ENCODE data around the gene ODF2. TPM values are rescaled to one million over a fixed set of nuclear protein-coding genes. Genes with fewer than 3 reads are reported as not detected.
"Not testable (repeated sequence)": the region's sequence is repeated elsewhere in the genome, so short reads cannot be mapped to it uniquely, and the experiment has no call there.

ODF2 gene
- total RNA-seq, 2 donors from 2014 or later, result 12.6 to 19.1 TPM

DNA sequence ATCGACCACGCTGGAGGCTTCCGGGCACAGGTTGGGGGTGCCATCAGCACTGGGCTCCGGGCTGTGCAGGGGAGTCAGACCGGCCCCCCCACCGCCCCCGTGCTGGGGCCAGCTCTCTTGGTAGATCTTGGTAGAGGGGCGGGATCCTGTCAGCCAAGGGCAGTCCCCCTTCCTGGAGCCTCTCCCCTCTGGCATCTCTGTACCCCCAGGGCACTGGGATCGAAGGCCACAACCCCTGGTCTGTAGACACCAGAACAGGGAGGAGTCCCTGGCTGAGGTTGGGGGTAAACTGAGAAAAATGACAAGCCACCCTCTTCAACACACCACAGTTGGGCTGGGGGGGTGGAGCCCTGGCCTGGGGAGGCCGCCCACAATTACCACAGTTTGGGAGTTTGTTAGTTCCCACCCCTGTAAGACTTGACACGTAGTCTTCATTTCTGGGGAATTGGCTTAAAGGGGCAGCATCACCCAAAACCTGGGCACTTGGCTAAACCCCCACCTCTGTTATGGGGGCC lies 34.3 kb upstream of the ODF2 start:
- intact Hi-C loops (cut with DNase I), result no loop called here
- DNase-seq (no peak), ATAC-seq (peak; percentile 2 to 27)

DNA sequence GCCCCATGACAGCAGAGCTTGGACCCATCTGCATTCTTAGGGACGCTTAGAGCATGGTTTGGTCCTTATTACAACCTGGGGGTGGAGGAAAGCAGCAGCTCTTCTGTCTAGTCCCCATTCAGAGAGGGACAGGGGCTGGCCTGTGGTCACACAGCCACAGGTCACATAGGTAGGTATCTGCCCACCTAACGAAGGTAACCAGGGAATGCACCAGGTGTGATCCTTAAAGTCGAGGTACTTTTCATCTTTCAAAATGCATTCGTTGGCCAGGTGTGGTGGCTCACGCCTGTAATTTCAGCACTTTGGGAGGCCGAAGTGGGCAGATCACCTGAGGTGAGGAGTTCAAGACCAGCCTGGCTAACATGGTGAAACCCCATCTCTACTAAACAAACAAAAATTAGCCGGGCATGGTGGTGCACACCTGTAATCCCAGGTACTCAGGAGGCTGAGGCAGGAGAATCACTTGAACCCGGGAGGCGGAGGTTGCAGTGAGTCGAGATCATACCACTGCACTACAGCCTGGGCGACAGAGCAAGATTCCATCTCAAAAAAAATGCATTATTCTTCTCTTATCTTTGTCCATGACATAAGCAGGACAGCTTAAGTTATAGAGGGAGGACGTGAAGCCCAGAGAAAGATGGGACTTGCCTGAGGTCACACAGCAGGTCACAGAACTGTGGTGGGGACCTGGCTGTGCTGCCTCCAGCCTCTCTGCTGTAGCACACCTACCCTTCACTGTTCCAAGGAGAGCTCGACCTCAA lies 33.6 kb upstream of the ODF2 start:
- ATAC-seq; intact Hi-C loops (cut with DNase I); DNase-seq: not testable (repeated sequence)

GRCh38 chr9:128422783-128423150 lies 33.0 kb upstream of the ODF2 start:
- ATAC-seq, result no peak
- no peak for DNase-seq
- intact Hi-C loops (cut with DNase I), result no loop called here

- not testable (repeated sequence) for DNase-seq
Measured at GRCh38 chr9:128423356-128423755, 32.5 kb upstream of the ODF2 start.

DNA sequence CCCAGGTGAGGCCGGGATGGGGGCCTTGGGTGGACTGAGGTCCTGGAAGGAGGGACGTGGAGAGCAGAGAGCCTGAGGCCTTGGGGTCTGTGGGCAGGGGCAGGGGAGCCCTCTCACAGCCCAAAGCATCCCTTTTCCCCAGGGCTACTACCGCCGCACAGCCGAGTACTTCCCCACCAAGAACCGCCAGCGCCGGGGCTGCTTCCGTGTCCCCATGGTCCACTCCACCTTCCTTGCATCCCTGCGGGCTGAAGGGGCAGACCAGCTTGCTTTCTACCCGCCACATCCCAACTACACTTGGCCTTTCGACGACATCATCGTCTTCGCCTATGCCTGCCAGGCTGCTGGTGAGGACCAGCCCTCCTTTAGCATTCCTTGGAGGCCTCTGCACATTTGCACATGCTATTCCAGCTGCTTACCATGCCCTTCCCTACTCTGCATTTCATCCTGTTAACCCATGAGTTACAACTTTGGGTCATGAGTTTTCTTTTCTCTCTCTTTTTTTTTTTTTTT lies 31.5 kb upstream of the ODF2 start:
- intact Hi-C loops (cut with DNase I), result no loop called here
- no peak for ATAC-seq
- DNase-seq, result no peak

More at GRCh38 chr9:128423356-128423755, 32.5 kb upstream of the ODF2 start:
- ATAC-seq; intact Hi-C loops (cut with DNase I): not testable (repeated sequence)

- ATAC-seq (no peak), DNase-seq (no peak)
- intact Hi-C loops (cut with DNase I), result no loop called here
Measured at GRCh38 chr9:128428644-128429512, 26.9 kb upstream of the ODF2 start.

DNA sequence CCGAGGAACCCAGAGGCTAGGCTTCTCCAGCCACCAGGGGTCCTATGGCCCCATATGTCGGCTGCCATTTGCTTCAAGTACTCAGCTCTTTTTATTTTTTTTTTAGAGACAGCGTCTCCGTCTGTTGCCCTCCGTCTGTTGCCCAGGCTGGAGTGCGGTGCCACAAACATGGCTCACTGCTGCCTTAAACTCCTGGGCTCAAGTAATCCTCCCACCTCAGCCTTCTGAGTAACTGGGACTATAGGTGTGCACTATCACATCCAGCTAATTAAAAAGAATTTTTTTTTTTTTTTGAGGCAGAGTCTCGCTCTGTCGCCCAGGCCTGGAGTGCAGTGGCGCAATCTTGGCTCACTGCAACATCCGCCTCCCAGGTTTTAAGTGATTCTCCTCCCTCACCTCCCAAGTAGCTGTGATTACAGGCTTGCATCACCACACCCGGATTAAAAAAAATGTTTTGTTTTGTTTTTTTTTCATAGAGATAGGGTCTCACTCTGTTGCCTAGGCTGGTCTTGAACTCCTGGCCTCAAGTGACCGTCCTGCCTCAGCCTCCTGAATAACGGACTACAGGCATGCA lies 26.2 kb upstream of the ODF2 start:
- no peak for ATAC-seq
- intact Hi-C loops (cut with DNase I), result no loop called here
- DNase-seq, result no peak

DNA sequence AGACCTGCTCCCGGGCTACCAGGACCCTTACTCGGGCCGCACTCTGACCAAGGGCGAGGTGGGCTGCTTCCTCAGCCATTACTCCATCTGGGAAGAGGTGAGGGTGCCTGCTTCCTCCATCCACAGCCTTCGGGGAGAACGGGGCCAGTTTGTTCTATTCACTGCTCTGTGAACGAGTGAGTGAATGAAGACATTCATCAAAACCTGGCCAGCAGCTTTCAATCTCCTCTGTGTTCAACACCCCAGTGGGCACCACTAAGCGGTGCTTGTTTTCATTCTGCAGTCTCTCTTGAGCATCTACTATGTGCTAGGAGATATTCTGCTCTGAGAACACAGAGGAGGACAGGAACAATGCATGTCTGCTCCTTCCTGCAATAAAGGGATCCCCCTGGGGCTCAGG lies 24.6 kb upstream of the ODF2 start:
- intact Hi-C loops (cut with DNase I), result no loop called here
- DNase-seq (no peak), ATAC-seq (no peak)

GRCh38 chr9:128434340-128434739 lies 21.5 kb upstream of the ODF2 start:
- intact Hi-C loops (cut with DNase I), result no loop called here
- ATAC-seq, result no peak
- no peak for DNase-seq

DNA sequence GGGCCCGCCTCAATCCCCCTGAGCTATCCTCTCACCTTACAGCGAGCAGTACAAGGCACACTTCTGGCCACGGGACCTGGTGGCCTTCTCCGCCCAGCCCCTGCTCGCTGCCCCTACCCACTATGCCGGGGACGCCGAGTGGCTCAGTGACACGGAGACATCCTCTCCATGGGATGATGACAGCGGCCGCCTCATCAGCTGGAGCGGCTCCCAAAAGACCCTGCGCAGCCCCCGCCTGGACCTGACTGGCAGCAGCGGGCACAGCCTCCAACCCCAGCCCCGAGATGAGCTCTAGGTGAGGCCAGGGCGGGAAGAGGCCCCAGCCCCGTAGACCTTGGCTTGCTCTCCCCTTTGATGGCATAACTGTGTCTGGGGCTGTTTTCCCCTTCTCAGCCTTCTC lies 20.2 kb upstream of the ODF2 start:
- no peak for ATAC-seq
- intact Hi-C loops (cut with DNase I), result no loop called here
- DNase-seq, result no peak

- peak; percentile 91 to 94 for ATAC-seq
- peak; percentile 92 for DNase-seq
- intact Hi-C loops (cut with DNase I), result no loop called here
Measured at GRCh38 chr9:128438343-128439109, 17.3 kb upstream of the ODF2 start.

DNA sequence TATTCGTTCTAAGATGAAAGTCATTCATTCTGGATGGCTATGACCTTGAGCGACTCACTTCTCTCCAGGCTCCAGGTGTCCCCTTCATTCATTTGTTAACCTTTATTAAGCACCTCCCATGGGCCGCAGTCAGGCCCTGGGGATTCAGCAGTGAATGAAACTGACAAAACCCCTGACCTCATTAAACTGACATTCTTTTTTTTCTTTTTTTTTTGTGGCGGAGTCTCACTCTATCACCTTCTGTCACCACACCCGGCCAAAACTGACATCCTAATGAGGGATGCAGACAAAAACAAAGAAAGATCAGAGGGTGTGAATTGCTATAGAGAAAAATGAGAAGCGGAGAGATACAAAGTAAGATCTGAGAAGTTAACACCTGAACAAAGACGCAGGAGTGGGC lies 16.5 kb upstream of the ODF2 start:
- ATAC-seq (no peak), DNase-seq (no peak)
- intact Hi-C loops (cut with DNase I), result no loop called here

DNA sequence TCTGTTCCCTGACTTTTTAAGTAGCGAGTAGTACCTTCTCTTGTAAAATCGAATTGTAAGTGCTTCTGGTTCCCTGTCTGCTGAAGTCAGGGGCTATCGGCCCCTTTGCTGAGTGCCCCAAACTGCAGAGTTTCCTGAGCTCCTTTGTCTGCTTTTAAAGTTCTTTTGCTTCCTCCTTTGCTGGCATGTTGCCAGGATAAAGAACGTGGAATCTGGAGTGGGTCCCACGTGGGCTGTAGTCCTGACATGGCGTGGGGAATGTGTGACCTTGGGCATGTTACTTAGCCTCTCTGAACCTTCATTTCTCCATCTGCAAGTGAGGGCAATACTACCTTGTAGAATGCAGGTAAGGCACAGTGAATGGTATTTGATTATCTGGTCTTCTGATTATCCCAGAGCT lies 13.7 kb upstream of the ODF2 start:
- intact Hi-C loops (cut with DNase I), result no loop called here

DNA sequence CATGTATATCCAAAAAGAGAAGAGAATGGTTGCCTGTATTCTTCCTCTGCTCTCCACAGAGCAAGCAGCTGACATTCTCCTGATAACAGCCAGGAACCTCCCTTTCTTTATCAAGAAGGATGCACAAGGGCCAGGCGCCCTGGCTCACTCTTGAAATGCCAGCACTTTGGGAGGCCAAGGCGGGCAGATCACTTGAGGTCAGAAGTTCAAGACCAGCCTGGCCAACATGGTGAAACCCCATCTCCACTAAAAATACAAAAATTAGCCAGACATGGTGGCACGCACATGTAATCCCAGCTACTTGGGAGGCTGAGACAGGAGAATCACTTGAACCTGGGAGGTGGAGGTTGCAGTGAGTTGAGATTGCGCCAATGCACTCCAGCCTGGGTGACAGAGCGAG lies 9.3 kb upstream of the ODF2 start:
- DNase-seq; intact Hi-C loops (cut with DNase I); ATAC-seq: not testable (repeated sequence)

More for the DNA sequence above, 13.7 kb upstream of the ODF2 start:
- ATAC-seq (no peak), DNase-seq (no peak)

- intact Hi-C loops (cut with DNase I), result no loop called here
- DNase-seq, result no peak
- ATAC-seq, result no peak
Measured at GRCh38 chr9:128448746-128449145, 7.1 kb upstream of the ODF2 start.

- intact Hi-C loops (cut with DNase I), result loop anchor here in 1 of 2 donors (5.0 kb wide), 1 partner anchor 97 kb away; the partner anchor contains the start of gene SPTAN1
- DNase-seq (no peak), ATAC-seq (no peak)
Measured at GRCh38 chr9:128454991-128455390, 815 bp upstream of the ODF2 start.

DNA sequence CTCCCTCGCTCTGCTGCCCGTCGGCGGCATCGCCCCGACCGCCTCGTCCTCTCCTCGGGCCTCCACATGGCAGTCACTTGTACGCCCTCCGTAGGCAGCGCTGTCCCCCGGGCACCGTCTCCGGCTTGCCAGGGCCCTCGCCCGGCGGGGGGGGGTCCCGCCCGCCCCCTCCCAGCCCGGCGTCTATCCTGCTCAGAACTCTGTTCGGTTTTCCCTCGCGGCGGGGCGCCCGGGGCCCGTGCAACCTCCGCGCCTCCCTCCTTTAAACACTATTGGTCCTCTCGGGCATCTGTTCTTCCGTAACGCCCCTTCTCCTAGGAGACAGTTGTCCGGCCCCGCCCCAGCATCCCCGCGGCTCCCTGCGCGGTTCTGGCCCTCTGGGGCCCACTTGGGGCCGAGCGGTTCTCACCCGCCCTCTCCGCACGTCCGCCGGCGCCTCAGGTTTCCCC lies 831 bp downstream of the ODF2 start:
- peak; percentile 82 to 89 for ATAC-seq
- peak; percentile 80 for DNase-seq
- intact Hi-C loops (cut with DNase I), result loop anchor here in 1 of 2 donors (5.0 kb wide), 1 partner anchor 96 kb away; the partner anchor contains the start of gene SPTAN1

DNA sequence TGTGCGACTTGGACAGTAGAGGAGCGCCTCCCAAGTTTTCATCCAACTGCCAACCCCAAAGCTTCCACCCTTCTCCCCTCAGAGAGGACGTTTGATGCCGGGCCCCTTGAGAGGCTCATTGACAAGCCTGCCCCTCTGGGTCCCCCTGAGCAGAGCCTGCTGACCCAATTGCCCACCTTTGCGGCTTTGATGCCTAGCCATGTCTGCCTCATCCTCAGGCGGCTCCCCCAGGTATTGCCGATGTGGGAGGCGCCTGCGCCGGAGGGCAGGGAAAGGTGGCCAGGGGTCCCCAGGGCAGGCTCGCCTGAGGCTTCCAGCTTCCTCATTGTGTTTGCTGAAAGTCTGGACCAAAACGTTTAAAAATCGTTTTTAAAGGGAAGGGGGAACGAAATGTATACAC lies 1.4 kb downstream of the ODF2 start:
- DNase-seq (no peak), ATAC-seq (no peak)
- intact Hi-C loops (cut with DNase I), result loop anchor here in 1 of 2 donors (5.0 kb wide), 1 partner anchor 95 kb away; the partner anchor contains the start of gene SPTAN1

All from left cardiac atrium (tissue), 4 donors.